GM13976 (cell line): ENCODE results near the gene KCNH4.

Experiments used
- DNase-seq: peaks from one replicate; pipeline ENCODE4 v3.0.0; 2012; ENCODE audit warnings: low spot score
- in situ Hi-C: fragments of 300-500 bp; cut with MboI; formaldehyde crosslinking; loops from one replicate; pipeline ENCODE4 v1.12.0; 2022; ENCODE audit warnings: low sequenced_read_pairs, mixed read lengths, inconsistent platforms; ENCODE audit not compliant: unreplicated experiment
- TF ChIP-seq, protein P1 (sequence below): IDR thresholded peaks from 2 replicates; pipeline ENCODE4 v1.5.1; 2012; ENCODE audit warnings: borderline replicate concordance, mild to moderate bottlenecking; ENCODE audit not compliant: insufficient read depth; ENCODE audit errors: extremely low read depth, missing control alignments, control extremely low read depth

KCNH4 gene

DNA sequence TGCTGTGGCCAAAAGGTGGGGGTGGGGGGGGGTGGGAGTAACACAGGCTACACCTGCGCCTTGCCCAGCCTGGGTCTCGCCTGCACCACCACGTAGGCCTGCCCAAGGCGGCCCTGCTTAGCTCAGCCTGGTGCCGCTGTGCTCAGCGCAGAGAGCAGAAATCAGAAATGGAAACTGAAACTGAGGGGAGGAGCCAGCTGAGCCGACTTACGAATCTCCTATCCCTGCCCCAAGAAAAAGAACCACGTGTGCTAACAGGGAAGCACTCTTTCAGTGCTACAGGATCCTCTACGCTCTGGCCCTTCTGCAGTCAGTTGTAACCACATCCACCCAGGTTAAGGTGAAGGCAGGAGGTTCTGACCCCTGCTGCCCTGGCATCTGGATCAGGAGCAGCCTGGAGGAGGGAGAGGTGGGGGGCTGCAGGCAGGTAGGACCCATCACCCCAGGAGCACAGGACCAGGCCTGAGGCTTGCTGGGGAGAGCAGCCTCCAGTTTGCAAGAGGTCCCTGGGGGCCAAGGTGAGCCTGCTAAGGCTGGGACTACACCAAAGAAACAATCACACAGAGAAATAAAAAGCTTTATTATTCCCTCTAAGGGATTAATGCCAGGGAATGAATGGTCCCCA, 68.3 kb downstream of the KCNH4 start, which contains the start of gene DHX58:
TSS of gene DHX58 (minus strand) at position 163 of the 625 bp plus-strand sequence. CDS start 822 bp downstream, outside the sequence.
- TF ChIP-seq, protein P1, sequence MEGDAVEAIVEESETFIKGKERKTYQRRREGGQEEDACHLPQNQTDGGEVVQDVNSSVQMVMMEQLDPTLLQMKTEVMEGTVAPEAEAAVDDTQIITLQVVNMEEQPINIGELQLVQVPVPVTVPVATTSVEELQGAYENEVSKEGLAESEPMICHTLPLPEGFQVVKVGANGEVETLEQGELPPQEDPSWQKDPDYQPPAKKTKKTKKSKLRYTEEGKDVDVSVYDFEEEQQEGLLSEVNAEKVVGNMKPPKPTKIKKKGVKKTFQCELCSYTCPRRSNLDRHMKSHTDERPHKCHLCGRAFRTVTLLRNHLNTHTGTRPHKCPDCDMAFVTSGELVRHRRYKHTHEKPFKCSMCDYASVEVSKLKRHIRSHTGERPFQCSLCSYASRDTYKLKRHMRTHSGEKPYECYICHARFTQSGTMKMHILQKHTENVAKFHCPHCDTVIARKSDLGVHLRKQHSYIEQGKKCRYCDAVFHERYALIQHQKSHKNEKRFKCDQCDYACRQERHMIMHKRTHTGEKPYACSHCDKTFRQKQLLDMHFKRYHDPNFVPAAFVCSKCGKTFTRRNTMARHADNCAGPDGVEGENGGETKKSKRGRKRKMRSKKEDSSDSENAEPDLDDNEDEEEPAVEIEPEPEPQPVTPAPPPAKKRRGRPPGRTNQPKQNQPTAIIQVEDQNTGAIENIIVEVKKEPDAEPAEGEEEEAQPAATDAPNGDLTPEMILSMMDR, result no peak
- in situ Hi-C loops, result loop anchor here (10.0 kb wide), 1 partner anchor 148 kb away; the partner anchor contains the start of gene CNP
- DNase-seq, result peak; percentile 94

DNA sequence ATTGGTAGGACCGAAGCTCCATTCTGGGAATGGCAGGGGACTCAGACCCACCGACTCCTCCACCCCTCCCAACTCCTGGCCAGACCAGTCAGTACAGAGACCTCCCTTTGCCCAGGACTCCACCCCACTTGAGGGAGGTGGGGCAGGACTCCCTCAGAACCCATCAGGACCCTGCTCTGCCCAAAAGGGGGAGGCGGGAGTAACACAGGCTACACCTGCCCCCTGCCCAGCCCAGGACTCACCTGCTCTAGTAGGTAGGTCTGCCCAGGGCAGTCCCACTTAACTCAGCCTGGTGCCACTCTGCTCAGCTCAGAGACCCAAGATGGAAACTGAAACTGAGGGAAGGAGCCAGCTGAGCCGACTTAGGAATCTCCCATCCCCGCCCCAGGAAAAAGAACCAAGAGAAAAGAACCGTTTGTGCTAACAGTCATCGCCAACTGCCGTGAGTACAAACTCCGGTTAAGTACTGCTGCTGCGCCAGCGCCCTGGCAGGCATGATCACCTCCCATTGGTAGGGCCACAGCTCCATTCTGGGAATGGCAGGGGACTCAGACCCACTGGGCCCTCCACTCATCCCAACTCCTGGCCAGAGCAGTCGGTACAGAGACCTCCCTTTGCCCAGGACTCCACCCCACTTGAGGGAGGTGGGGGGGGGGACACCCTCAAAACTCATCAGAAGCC, 68.9 kb downstream of the KCNH4 start:
- TF ChIP-seq, protein P1, result no peak
- peak; percentile 41 for DNase-seq
- in situ Hi-C loops, result loop anchor here (10.0 kb wide), 1 partner anchor 147 kb away; the partner anchor contains the start of gene CNP

DNA sequence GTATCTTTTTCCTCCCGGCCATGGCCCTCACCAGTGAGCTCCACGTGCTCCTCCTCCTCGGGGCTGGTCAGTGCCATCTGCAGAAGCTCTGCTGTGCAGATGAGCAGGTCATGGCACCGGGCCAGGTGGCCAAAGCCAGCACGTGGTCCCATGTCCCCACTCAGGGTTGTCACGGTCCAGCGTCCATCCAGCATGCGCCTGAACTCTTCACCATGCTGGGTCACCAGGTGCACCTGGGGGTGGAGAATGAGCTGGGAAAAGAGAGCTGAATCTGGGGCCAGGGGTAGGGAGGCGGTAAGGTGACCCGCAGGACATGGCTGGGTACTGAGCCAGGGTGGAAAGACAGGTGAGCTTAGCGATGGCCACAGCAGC, 69.7 kb downstream of the KCNH4 start:
- no peak for DNase-seq
- TF ChIP-seq, protein P1, result no peak
- in situ Hi-C loops, result loop anchor here (10.0 kb wide), 1 partner anchor 146 kb away; the partner anchor contains the start of gene CNP

- TF ChIP-seq, protein P1, result no peak
- in situ Hi-C loops, result loop anchor here (10.0 kb wide), 1 partner anchor 146 kb away; the partner anchor contains the start of gene CNP
- DNase-seq, result no peak
Measured at GRCh38 chr17:42110301-42111264, 70.4 kb downstream of the KCNH4 start.

GRCh38 chr17:42109086-42109485, 71.9 kb downstream of the KCNH4 start:
- in situ Hi-C loops, result loop anchor here (10.0 kb wide), 1 partner anchor 84 kb away; the partner anchor contains the start of gene NKIRAS2
- no peak for DNase-seq
- TF ChIP-seq, protein P1, result no peak
